ENCODE measurements around the gene CATSPERB. TPM values are rescaled to one million over a fixed set of nuclear protein-coding genes. Genes with fewer than 3 reads are reported as not detected.

CATSPERB gene
- total and polyA plus RNA-seq, 9 of the 15 experiments (the other 6 are each of a cell fraction or from before 2014, with no cell fraction given): 0.05 to 1.4 (median 0.89) TPM

DNA sequence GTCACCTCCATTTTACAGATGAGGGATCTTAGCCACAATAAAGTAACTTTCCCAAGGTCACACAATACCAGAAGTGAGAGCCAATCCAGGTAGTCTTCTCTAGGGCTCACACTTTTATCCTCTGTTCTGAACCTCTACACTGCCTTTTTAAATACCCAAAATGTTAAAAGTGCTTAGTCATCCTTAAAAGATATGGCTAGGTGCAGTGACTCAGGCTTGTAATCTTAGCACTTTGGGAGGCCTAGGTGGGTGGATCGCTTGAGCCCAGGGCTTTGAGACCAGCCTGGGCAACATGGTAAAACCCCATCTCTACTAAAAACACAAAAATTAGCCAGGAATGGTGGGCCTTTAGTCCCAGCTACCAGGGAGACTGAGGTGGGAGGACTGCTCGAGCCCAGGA is 117.7 kb downstream of the CATSPERB start (continued):
- TF ChIP-seq RAD21 (CRISPR knock-in tag; conservative IDR thresholded peaks at IDR 0.05 in 1 of 2, IDR thresholded peaks at IDR 0.05 in 1 of 2) (no peak), ZNF263 (CRISPR knock-in tag; IDR thresholded peaks at IDR 0.05; ENCODE audit: borderline replicate concordance) (no peak), ZNF124 (CRISPR knock-in tag; IDR thresholded peaks at IDR 0.05) (no peak), EGR1 (conservative IDR thresholded peaks at IDR 0.05) (peak; percentile 57), PHF21A (IDR thresholded peaks at IDR 0.05; ENCODE audit: borderline replicate concordance, low read depth) (no peak), FOXM1 (IDR thresholded peaks at IDR 0.05; ENCODE audit: low read depth) (no peak), FOXM1 (CRISPR knock-in tag; IDR thresholded peaks at IDR 0.05; ENCODE audit: low read depth) (no peak), SMARCC2 (IDR thresholded peaks at IDR 0.05; ENCODE audit: low read depth) (no peak), KAT8 (IDR thresholded peaks at IDR 0.05; ENCODE audit: low read depth) (no peak), GTF3C2 (IDR thresholded peaks at IDR 0.05; ENCODE audit: borderline replicate concordance, extremely low read depth, insufficient read length) (no peak), NCOR1 (IDR thresholded peaks at IDR 0.05) (0 out of 2 replicates have a peak, but pooled peaks have one; percentile 8), POLR3G (IDR thresholded peaks at IDR 0.05; ENCODE audit: extremely low read depth, insufficient read length, insufficient replicate concordance) (no peak), ZNF146 (CRISPR knock-in tag; IDR thresholded peaks at IDR 0.05; ENCODE audit: unreplicated experiment) (no peak), DEAF1 (CRISPR knock-in tag; IDR thresholded peaks at IDR 0.05) (no peak), FOSL1 (tag; conservative IDR thresholded peaks at IDR 0.05) (peak; percentile 56), BRD4 (IDR thresholded peaks at IDR 0.05) (no peak), MAFG (tag; conservative IDR thresholded peaks at IDR 0.05) (peak; percentile 99), HDAC6 (IDR thresholded peaks at IDR 0.05; ENCODE audit: low read depth, low read length) (no peak), CHD1 (IDR thresholded peaks at IDR 0.05; ENCODE audit: low read length) (no peak), TSC22D4 (tag; IDR thresholded peaks at IDR 0.05) (no peak), SMARCA4 (IDR thresholded peaks at IDR 0.05) (peak; percentile 75), POLR2A (conservative IDR thresholded peaks at IDR 0.05) (0 out of 2 replicates have a peak, but pooled peaks have one; percentile 30), PHF8 (IDR thresholded peaks at IDR 0.05; ENCODE audit: borderline replicate concordance, low read length) (no peak), FOXJ2 (tag; IDR thresholded peaks at IDR 0.05) (no peak), NFATC3 (IDR thresholded peaks at IDR 0.05) (no peak), ZNF444 (CRISPR knock-in tag; IDR thresholded peaks at IDR 0.05) (no peak), ZNF316 (IDR thresholded peaks at IDR 0.05) (peak; percentile 100)
- TF ChIP-seq, protein P1, sequence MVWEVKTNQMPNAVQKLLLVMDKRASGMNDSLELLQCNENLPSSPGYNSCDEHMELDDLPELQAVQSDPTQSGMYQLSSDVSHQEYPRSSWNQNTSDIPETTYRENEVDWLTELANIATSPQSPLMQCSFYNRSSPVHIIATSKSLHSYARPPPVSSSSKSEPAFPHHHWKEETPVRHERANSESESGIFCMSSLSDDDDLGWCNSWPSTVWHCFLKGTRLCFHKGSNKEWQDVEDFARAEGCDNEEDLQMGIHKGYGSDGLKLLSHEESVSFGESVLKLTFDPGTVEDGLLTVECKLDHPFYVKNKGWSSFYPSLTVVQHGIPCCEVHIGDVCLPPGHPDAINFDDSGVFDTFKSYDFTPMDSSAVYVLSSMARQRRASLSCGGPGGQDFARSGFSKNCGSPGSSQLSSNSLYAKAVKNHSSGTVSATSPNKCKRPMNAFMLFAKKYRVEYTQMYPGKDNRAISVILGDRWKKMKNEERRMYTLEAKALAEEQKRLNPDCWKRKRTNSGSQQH (CRISPR knock-in tag; IDR thresholded peaks at IDR 0.05): no peak
